GM23248 (cell line): Measurements from ENCODE around the gene PLLP. TPM values are rescaled to one million over a fixed set of nuclear protein-coding genes. Genes with fewer than 3 reads are reported as not detected.

Source experiments
- DNase-seq: peaks from one replicate; pipeline ENCODE4 v3.0.0-alpha.2; 2015
- H2AFZ ChIP-seq: fragments of 200-600 bp; sonication (generic); 2 replicates; pipeline ENCODE4 v1.6.1; 2016; ENCODE audit warnings: antibody characterized with exemption
- H3F3A ChIP-seq: fragments of 200-600 bp; sonication (generic); 2 replicates; pipeline ENCODE4 v1.6.1; 2016; ENCODE audit warnings: mild to moderate bottlenecking, antibody characterized with exemption, mixed run types; ENCODE audit not compliant: insufficient read depth
- H3K27ac ChIP-seq: fragments of 200-600 bp; sonication (generic); 2 replicates; pipeline ENCODE4 v1.5.1; 2016; ENCODE audit warnings: mild to moderate bottlenecking
- H3K27me3 ChIP-seq: fragments of 200-600 bp; sonication (generic); replicated peaks from 2 replicates; pipeline ENCODE4 v1.6.1; 2016; ENCODE audit warnings: mild to moderate bottlenecking; ENCODE audit not compliant: insufficient read depth
- H3K36me3 ChIP-seq: fragments of 200-600 bp; sonication (generic); 2 replicates; pipeline ENCODE4 v1.6.1; 2016; ENCODE audit warnings: low read depth, mild to moderate bottlenecking
- H3K4me1 ChIP-seq: fragments of 200-600 bp; sonication (generic); 2 replicates; pipeline ENCODE4 v1.6.1; 2016; ENCODE audit warnings: mild to moderate bottlenecking; ENCODE audit not compliant: insufficient read depth
- H3K4me2 ChIP-seq: fragments of 200-600 bp; sonication (generic); one replicate; pipeline ENCODE4 v1.6.1; 2016; ENCODE audit warnings: mild to moderate bottlenecking; ENCODE audit not compliant: unreplicated experiment
- H3K4me3 ChIP-seq: fragments of 200-600 bp; sonication (generic); 2 replicates; pipeline ENCODE4 v1.5.1; 2016; ENCODE audit warnings: mild to moderate bottlenecking
- H3K79me2 ChIP-seq: fragments of 200-600 bp; sonication (generic); 2 replicates; pipeline ENCODE4 v1.6.1; 2016; ENCODE audit warnings: mild to moderate bottlenecking; ENCODE audit not compliant: insufficient read depth
- H3K9ac ChIP-seq: fragments of 200-600 bp; sonication (generic); 2 replicates; pipeline ENCODE4 v1.6.1; 2016; ENCODE audit warnings: mild to moderate bottlenecking
- H3K9me2 ChIP-seq: fragments of 200-600 bp; sonication (generic); 2 replicates; pipeline ENCODE4 v1.6.1; 2016; ENCODE audit warnings: mixed run types, mild to moderate bottlenecking, moderate library complexity; ENCODE audit not compliant: insufficient read depth
- H3K9me3 ChIP-seq: fragments of 200-600 bp; sonication (generic); one replicate; pipeline ENCODE4 v1.6.1; 2017; ENCODE audit warnings: low read depth
- H4K20me1 ChIP-seq: fragments of 200-600 bp; sonication (generic); 2 replicates; pipeline ENCODE4 v1.6.0; 2016; ENCODE audit not compliant: insufficient read depth
- EZH2 ChIP-seq: fragments of 200-600 bp; sonication (generic); IDR thresholded peaks from 2 replicates; pipeline ENCODE4 v1.6.1; 2018; ENCODE audit warnings: antibody characterized with exemption, mild to moderate bottlenecking; ENCODE audit not compliant: insufficient read depth, poor library complexity, severe bottlenecking
- EZH2phosphoT487 ChIP-seq: fragments of 200-600 bp; sonication (generic); IDR thresholded peaks from 2 replicates; pipeline ENCODE4 v1.6.1; 2018; ENCODE audit warnings: antibody characterized with exemption, moderate library complexity, mild to moderate bottlenecking, low read depth; ENCODE audit not compliant: insufficient read depth
- WGBS, 2 experiments: methylation state at CpG; one replicate each; pipeline ENCODE4 v1.1.6; 2015 to 2017; ENCODE audit warnings: low lambda C conversion rate in 2 of 2, low coverage in 1 of 2; ENCODE audit errors: missing lambda C conversion rate in 2 of 2; 5-methylcytosine and 5-hydroxymethylcytosine counted together
- in situ Hi-C: fragments of 300-500 bp; cut with MboI; formaldehyde crosslinking; loops from 2 replicates; pipeline ENCODE4 v1.15.0; 2020
- polyA plus RNA-seq: library from polyadenylated mRNA; unstranded; fragments of >200 nt; fragmentation: Nextera tagmentation; extraction: Ambion mirVana; gene quantifications from 2 replicates; pipeline ENCODE4 v1.2.1, GENCODE V29; 2016
- total RNA-seq: library from RNA; depleted of rRNA; stranded (reverse); fragments of >200 nt; shearing (Covaris generic); gene quantifications from 2 replicates; pipeline ENCODE4 v1.2.3, GENCODE V29; 2014

Gene PLLP
- total and polyA plus RNA-seq, 2 experiments from 2014 or later = 0.44 TPM; not detected in 1

- in situ Hi-C loops = no loop called here
- DNase-seq = peak; percentile 52
- Histone ChIP-seq H3K9me3 (no peaks in the 10 kb centered on the region), H4K20me1 (no peaks in the 10 kb centered on the region), H3K4me1 (no peaks in the 10 kb centered on the region), H3K36me3 (peaks cover 52% of the 10 kb centered on the region), H3K27ac (no peak overlapping the region), H3K4me2 (no peak overlapping the region), H3K27me3 (no peaks in the 10 kb centered on the region), H3K9ac (no peak overlapping the region), H2AFZ (no peak overlapping the region), H3K9me2 (no peaks in the 10 kb centered on the region), H3K4me3 (no peak overlapping the region), H3F3A (peaks cover 3% of the 10 kb centered on the region; the same call in 1 of the 2 replicates), H3K79me2 (no peaks in the 10 kb centered on the region)
- TF ChIP-seq EZH2phosphoT487 (no peak), EZH2 (no peak)
- 95 to 100% methylated on average over 1 of the region's 1 CpG for WGBS, 2 experiments
Observed at GRCh38 chr16:57253466-57253865, 31.0 kb downstream of the PLLP start.

GRCh38 chr16:57252148-57252721 lies 32.2 kb downstream of the PLLP start:
- H3K27ac ChIP-seq = no peak overlapping the region
- no peaks in the 10 kb centered on the region for H3K4me1 ChIP-seq
- no peak for TF ChIP-seq EZH2
- TF ChIP-seq EZH2phosphoT487 = no peak
- no peaks in the 10 kb centered on the region for H4K20me1 ChIP-seq
- H3K4me3 ChIP-seq = no peak overlapping the region
- in situ Hi-C loops = no loop called here
- no peak for DNase-seq
- 83 to 85% methylated on average over 6 of the region's 6 CpGs for WGBS, 2 experiments
- H3K4me2 ChIP-seq = no peak overlapping the region
- H2AFZ ChIP-seq = no peak overlapping the region
- H3K79me2 ChIP-seq = peaks cover 6% of the 10 kb centered on the region; the same call in 1 of the 2 replicates
- peaks cover 3% of the 10 kb centered on the region; the same call in 1 of the 2 replicates for H3F3A ChIP-seq
- H3K9ac ChIP-seq = no peak overlapping the region
- peaks cover 59% of the 10 kb centered on the region for H3K36me3 ChIP-seq
- no peaks in the 10 kb centered on the region for H3K9me2 ChIP-seq
- H3K27me3 ChIP-seq = no peaks in the 10 kb centered on the region
- H3K9me3 ChIP-seq = no peaks in the 10 kb centered on the region

- no peak overlapping the region for H3K9ac ChIP-seq
- no peaks in the 10 kb centered on the region for H3K9me2 ChIP-seq
- WGBS, 2 experiments = 98 to 100% methylated on average over 2 of the region's 2 CpGs
- H3K27ac ChIP-seq = no peak overlapping the region
- H3K4me3 ChIP-seq = no peak overlapping the region
- H3F3A ChIP-seq = peaks cover 3% of the 10 kb centered on the region; the same call in 1 of the 2 replicates
- H3K36me3 ChIP-seq = peaks cover 60% of the 10 kb centered on the region
- H3K4me2 ChIP-seq = no peak overlapping the region
- peaks cover 15% of the 10 kb centered on the region for H3K79me2 ChIP-seq
- H3K4me1 ChIP-seq = no peaks in the 10 kb centered on the region
- no peaks in the 10 kb centered on the region for H3K9me3 ChIP-seq
- no peak overlapping the region for H2AFZ ChIP-seq
- DNase-seq = no peak
- no peaks in the 10 kb centered on the region for H3K27me3 ChIP-seq
- H4K20me1 ChIP-seq = no peaks in the 10 kb centered on the region
- in situ Hi-C loops = no loop called here
- TF ChIP-seq EZH2 (no peak), EZH2phosphoT487 (no peak)
Observed at GRCh38 chr16:57251352-57251751, 33.1 kb downstream of the PLLP start.

- Histone ChIP-seq H4K20me1 (no peaks in the 10 kb centered on the region), H2AFZ (peak overlapping the region; percentile 82), H3K27ac (peak overlapping the region; percentile 89), H3K9me3 (no peaks in the 10 kb centered on the region), H3K36me3 (peaks cover 27% of the 10 kb centered on the region), H3K4me3 (peak overlapping the region; percentile 92), H3F3A (peaks cover 22% of the 10 kb centered on the region), H3K4me1 (0 out of 2 replicates have a peak, but pooled peaks cover 6% of the 10 kb centered on the region), H3K27me3 (no peaks in the 10 kb centered on the region), H3K79me2 (peaks cover 27% of the 10 kb centered on the region), H3K9ac (peak overlapping the region; percentile 98), H3K9me2 (no peaks in the 10 kb centered on the region), H3K4me2 (peak overlapping the region; percentile 98)
- TF ChIP-seq EZH2phosphoT487 (no peak), EZH2 (no peak)
- in situ Hi-C loops = no loop called here
- 3 to 5% methylated on average over 26 to 27 of the region's 28 CpGs for WGBS, 2 experiments
- peak; percentile 55 for DNase-seq
Observed at GRCh38 chr16:57245472-57246113, 38.9 kb downstream of the PLLP start.
